K562 (cell line): ENCODE data around the gene GLT1D1. TPM values are rescaled to one million over a fixed set of nuclear protein-coding genes. Genes with fewer than 3 reads are reported as not detected.

Source experiments
- CBFB ChIP-seq: sonication (generic); formaldehyde crosslinking; IDR thresholded peaks from 2 replicates; pipeline ENCODE4 v1.4.0; 2020; ENCODE audit warnings: mild to moderate bottlenecking, missing genetic modification reagents
- EHMT2 ChIP-seq: fragments of 450-650 bp; IDR thresholded peaks from 2 replicates; pipeline ENCODE4 v1.6.1; 2018; ENCODE audit warnings: antibody characterized with exemption
- SIX5 ChIP-seq, 2 experiments: IDR thresholded peaks; 2 replicates each; pipeline ENCODE4 v1.6.1; 2011; ENCODE audit warnings: low read length in 2 of 2, borderline replicate concordance in 1 of 2, low read depth in 1 of 2, mild to moderate bottlenecking in 1 of 2, moderate library complexity in 1 of 2; ENCODE audit not compliant: insufficient read depth in 1 of 2
- THRAP3 ChIP-seq: fragments of 450-650 bp; IDR thresholded peaks from 2 replicates; pipeline ENCODE4 v1.6.1; 2016; ENCODE audit warnings: mild to moderate bottlenecking, inconsistent platforms, borderline replicate concordance
- TSC22D4 ChIP-seq: fragments of 450-650 bp; IDR thresholded peaks from 2 replicates; pipeline ENCODE4 v1.6.1; 2016; ENCODE audit warnings: missing genetic modification characterization, missing biosample characterization, control low read depth
- ZBED1 ChIP-seq: IDR thresholded peaks from 2 replicates; pipeline ENCODE4 v1.6.1; 2014
- ZBTB8A ChIP-seq: fragments of 450-650 bp; IDR thresholded peaks from 2 replicates; pipeline ENCODE4 v1.6.1; 2018; ENCODE audit warnings: mild to moderate bottlenecking, moderate library complexity; ENCODE audit not compliant: partially characterized antibody
- polyA plus RNA-seq, 8 experiments: library from polyadenylated mRNA; depleted of rRNA in 4 of 8; stranded (reverse) in 5 of 8; unstranded in 3 of 8; fragments of >200 nt; fragmentation: Nextera tagmentation in 2 of 8; fragmentation: Illumina TruSeq in 1 of 8; extraction: Ambion mirVana in 2 of 8; extraction: Trizol in 1 of 8; gene quantifications; 2 replicates each; pipeline versions ENCODE4 v1.2.1 to v1.2.3, GENCODE V29; 2011 to 2014; ENCODE audit warnings: inconsistent platforms in 1 of 8, missing spikeins in 1 of 8
- total RNA-seq, 7 experiments: library from RNA; depleted of rRNA in 6 of 7; stranded (reverse); fragments of >200 nt in 6 of 7; fragmentation: Illumina TruSeq in 2 of 7; extraction: Trizol in 2 of 7; gene quantifications; 2 replicates each; pipeline versions ENCODE4 v1.2.1 to v1.2.3, GENCODE V29; 2011 to 2021; ENCODE audit warnings: low replicate concordance in 1 of 7
- TF ChIP-seq, protein P1 (sequence below): fragments of 450-650 bp; IDR thresholded peaks from 2 replicates; pipeline ENCODE4 v1.6.1; 2016; ENCODE audit warnings: low read depth

GLT1D1 gene
- total and polyA plus RNA-seq, 9 of the 15 experiments (the other 6 are each of a cell fraction or from before 2014, with no cell fraction given) = 0.04 TPM; not detected in 8

DNA sequence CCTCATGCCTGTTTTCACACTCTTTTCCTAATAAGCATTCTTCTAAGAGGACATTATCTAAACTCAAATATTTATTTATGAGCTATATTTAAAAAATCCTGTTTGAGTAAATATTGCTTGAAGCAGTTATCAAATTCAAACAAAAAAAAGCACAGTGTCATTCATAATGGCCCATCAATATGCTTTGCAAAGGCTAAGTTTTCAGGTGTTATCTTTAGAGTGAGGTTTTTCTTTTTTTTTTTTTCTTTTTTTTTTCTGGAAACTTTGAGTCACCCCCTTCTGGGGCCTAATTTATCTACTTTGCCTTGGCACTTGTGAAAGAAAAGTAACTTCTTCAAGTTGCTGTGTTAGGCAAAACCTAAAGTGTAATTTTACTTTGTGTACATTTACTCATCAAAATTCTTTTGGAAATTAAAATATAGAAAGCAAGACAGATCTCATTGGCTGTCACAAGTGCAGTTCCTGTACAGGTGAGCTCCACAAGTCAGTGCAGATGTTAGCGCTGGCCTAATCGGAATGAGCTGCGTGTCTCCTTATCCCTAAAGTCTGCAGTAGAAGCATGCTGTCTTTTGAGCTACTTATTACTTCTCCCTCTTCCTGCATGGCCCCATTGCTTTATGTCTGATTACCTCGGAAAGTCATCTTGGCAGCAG lies 53.3 kb downstream of the GLT1D1 start (continued):
- TF ChIP-seq CBFB (CRISPR knock-in tag) (no peak), SIX5 (IDR thresholded peaks at IDR 0.05; ENCODE audit: borderline replicate concordance in 1 of 2, insufficient read depth in 1 of 2, low read depth in 1 of 2, low read length in 2 of 2) (no peak), ZBTB8A (no peak), TSC22D4 (tag) (no peak), ZBED1 (no peak), THRAP3 (no peak), EHMT2 (no peak)
- TF ChIP-seq, protein P1, sequence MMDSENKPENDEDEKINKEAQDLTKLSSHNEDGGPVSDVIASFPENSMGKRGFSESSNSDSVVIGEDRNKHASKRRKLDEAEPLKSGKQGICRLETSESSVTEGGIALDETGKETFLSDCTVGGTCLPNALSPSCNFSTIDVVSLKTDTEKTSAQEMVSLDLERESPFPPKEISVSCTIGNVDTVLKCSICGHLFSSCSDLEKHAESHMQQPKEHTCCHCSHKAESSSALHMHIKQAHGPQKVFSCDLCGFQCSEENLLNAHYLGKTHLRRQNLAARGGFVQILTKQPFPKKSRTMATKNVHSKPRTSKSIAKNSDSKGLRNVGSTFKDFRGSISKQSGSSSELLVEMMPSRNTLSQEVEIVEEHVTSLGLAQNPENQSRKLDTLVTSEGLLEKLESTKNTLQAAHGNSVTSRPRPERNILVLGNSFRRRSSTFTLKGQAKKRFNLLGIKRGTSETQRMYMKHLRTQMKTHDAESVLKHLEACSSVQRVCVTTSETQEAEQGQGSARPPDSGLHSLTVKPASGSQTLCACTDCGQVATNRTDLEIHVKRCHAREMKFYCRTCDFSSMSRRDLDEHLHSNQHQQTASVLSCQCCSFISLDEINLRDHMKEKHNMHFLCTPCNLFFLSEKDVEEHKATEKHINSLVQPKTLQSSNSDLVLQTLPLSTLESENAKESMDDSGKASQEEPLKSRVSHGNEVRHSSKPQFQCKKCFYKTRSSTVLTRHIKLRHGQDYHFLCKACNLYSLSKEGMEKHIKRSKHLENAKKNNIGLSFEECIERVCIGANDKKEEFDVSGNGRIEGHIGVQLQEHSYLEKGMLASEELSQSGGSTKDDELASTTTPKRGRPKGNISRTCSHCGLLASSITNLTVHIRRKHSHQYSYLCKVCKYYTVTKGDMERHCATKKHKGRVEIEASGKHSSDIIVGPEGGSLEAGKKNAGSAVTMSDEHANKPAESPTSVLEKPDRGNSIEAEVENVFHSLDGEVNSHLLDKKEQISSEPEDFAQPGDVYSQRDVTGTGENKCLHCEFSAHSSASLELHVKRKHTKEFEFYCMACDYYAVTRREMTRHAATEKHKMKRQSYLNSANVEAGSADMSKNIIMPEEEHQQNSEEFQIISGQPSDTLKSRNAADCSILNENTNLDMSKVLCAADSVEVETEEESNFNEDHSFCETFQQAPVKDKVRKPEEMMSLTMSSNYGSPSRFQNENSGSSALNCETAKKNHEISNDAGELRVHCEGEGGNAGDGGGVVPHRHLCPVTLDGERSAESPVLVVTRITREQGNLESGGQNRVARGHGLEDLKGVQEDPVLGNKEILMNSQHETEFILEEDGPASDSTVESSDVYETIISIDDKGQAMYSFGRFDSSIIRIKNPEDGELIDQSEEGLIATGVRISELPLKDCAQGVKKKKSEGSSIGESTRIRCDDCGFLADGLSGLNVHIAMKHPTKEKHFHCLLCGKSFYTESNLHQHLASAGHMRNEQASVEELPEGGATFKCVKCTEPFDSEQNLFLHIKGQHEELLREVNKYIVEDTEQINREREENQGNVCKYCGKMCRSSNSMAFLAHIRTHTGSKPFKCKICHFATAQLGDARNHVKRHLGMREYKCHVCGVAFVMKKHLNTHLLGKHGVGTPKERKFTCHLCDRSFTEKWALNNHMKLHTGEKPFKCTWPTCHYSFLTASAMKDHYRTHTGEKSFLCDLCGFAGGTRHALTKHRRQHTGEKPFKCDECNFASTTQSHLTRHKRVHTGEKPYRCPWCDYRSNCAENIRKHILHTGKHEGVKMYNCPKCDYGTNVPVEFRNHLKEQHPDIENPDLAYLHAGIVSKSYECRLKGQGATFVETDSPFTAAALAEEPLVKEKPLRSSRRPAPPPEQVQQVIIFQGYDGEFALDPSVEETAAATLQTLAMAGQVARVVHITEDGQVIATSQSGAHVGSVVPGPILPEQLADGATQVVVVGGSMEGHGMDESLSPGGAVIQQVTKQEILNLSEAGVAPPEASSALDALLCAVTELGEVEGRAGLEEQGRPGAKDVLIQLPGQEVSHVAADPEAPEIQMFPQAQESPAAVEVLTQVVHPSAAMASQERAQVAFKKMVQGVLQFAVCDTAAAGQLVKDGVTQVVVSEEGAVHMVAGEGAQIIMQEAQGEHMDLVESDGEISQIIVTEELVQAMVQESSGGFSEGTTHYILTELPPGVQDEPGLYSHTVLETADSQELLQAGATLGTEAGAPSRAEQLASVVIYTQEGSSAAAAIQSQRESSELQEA = no peak
